ENCODE data around the gene DPH7.

GRCh38 chr9:137626464-137626863 is 47.7 kb upstream of the DPH7 start:
- TF ChIP-seq POLR2A (IDR thresholded peaks at IDR 0.05; ENCODE audit: low read depth, low read length) = no peak
- no peak for TF ChIP-seq POLR2AphosphoS5 (IDR thresholded peaks at IDR 0.05; ENCODE audit: low read depth, low read length)
- TF ChIP-seq SPI1 (IDR thresholded peaks at IDR 0.05; ENCODE audit: low read depth, low read length) = no peak
- TF ChIP-seq TAF1 (IDR thresholded peaks at IDR 0.05; ENCODE audit: low read depth, low read length) = no peak
- TF ChIP-seq PAX5 (IDR thresholded peaks at IDR 0.05; ENCODE audit: insufficient read depth, low read length, severe bottlenecking) = no peak
- TF ChIP-seq POU2F2 (IDR thresholded peaks at IDR 0.05; ENCODE audit: low read depth, low read length) = no peak
